H1 (cell line): ENCODE measurements around the gene S100A16. TPM values are rescaled to one million over a fixed set of nuclear protein-coding genes. Genes with fewer than 3 reads are reported as not detected.

ENCODE experiments used
- BACH1 ChIP-seq: IDR thresholded peaks from 2 replicates; pipeline ENCODE4 v1.6.1; 2012; ENCODE audit warnings: low read length, improper control_type of control experiment
- CBX5 ChIP-seq: fragments of 300-800, 300-1000 bp; sonication (generic); IDR thresholded peaks from 2 replicates; pipeline ENCODE4 v1.7.1; 2016; ENCODE audit warnings: antibody characterized with exemption, low read length, low read depth
- EGR1 ChIP-seq: IDR thresholded peaks from 2 replicates; pipeline ENCODE4 v1.6.1; 2011; ENCODE audit warnings: low read depth, low read length, borderline replicate concordance
- HDAC2 ChIP-seq, 2 experiments: fragments of 300-600 bp in 1 of 2; sonication (generic) in 1 of 2; IDR thresholded peaks; 2 replicates each; pipeline ENCODE4 v1.6.1; 2011 to 2012; ENCODE audit warnings: low read depth in 2 of 2, low read length in 2 of 2, mild to moderate bottlenecking in 2 of 2, moderate library complexity in 2 of 2, borderline replicate concordance in 1 of 2, inconsistent platforms in 1 of 2
- SP2 ChIP-seq: IDR thresholded peaks from 2 replicates; pipeline ENCODE4 v1.6.1; 2012; ENCODE audit warnings: mild to moderate bottlenecking, low read length, inconsistent platforms
- TAF1 ChIP-seq: IDR thresholded peaks from 2 replicates; pipeline ENCODE4 v1.6.1; 2011; ENCODE audit warnings: mild to moderate bottlenecking, low read depth, low read length
- TBP ChIP-seq: IDR thresholded peaks from 2 replicates; pipeline ENCODE4 v1.6.1; 2011; ENCODE audit warnings: low read depth, low read length, improper control_type of control experiment
- YY1 ChIP-seq: IDR thresholded peaks from 2 replicates; pipeline ENCODE4 v1.6.1; 2011; ENCODE audit warnings: low read depth, mild to moderate bottlenecking, low read length
- polyA plus RNA-seq, 7 experiments: library from polyadenylated mRNA; depleted of rRNA in 3 of 7; stranded (reverse) in 5 of 7; unstranded in 2 of 7; fragments of >200 nt in 5 of 7; fragments of 200-250 nt in 2 of 7; gene quantifications; 1 replicate in 5 of 7; 2 replicates in 1 of 7; 4 replicates in 1 of 7; pipeline versions ENCODE4 v1.2.1 to v1.2.3, GENCODE V29; 2011 to 2013; ENCODE audit warnings: missing spikeins in 2 of 7, mixed read lengths in 2 of 7
- total RNA-seq: library from RNA; stranded (reverse); fragmentation: NEBNext Ultra II Directional; extraction: Animal tissue kit (Norgen Biotek cat#: 25700); gene quantifications from 2 replicates; pipeline ENCODE4 v1.2.1, GENCODE V29; 2021
- TF ChIP-seq, protein P1 (sequence below): fragments of 300-600 bp; sonication (generic); IDR thresholded peaks from 2 replicates; pipeline ENCODE4 v1.7.1; 2012; ENCODE audit warnings: low read length, moderate library complexity, mild to moderate bottlenecking, inconsistent platforms; ENCODE audit not compliant: insufficient replicate concordance
- TF ChIP-seq, protein P2 (sequence below): IDR thresholded peaks from 2 replicates; pipeline ENCODE4 v1.6.1; 2011; ENCODE audit warnings: low read depth, mild to moderate bottlenecking, low read length; ENCODE audit not compliant: insufficient read depth

The S100A16 gene
- total and polyA plus RNA-seq, 2 of the 8 experiments (the other 6 are each of a cell fraction or from before 2014, with no cell fraction given): 14.9 to 61.4 TPM

DNA sequence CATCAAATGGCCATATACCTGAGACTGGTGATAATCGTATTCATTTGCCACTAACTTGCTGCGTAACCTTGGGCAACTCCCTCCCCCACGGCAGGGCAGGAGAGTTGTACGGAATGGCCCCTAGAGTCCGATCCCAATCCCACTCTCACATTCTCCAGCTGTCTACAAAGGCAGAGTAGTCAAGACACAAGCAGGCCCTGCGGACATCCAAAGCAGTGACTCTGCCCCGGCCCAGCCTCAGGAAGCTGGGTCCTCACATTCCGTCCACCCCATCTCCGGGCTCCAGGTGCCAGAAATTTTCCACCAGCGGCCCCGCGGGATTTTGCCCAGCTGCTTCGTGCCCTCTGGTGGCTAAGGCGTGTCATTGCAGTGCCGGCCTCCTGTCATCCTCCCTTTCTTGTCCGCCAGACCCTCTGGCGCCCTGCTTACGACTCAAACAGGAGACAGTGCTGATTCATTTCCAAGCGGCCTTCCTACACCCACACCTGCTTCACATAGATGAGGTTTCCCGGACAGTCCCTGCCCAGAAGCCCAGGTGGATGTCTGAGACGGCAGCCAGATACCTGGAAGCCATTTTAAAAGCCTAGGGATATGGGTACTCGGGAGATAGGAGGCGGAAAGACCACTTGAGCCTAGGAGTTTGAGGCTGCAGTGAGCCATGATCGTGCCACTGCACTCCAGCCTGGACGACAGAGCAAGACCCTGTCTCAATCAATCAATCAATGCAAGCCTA, 44.4 kb downstream of the S100A16 start (continued):
- TF ChIP-seq, protein P1, sequence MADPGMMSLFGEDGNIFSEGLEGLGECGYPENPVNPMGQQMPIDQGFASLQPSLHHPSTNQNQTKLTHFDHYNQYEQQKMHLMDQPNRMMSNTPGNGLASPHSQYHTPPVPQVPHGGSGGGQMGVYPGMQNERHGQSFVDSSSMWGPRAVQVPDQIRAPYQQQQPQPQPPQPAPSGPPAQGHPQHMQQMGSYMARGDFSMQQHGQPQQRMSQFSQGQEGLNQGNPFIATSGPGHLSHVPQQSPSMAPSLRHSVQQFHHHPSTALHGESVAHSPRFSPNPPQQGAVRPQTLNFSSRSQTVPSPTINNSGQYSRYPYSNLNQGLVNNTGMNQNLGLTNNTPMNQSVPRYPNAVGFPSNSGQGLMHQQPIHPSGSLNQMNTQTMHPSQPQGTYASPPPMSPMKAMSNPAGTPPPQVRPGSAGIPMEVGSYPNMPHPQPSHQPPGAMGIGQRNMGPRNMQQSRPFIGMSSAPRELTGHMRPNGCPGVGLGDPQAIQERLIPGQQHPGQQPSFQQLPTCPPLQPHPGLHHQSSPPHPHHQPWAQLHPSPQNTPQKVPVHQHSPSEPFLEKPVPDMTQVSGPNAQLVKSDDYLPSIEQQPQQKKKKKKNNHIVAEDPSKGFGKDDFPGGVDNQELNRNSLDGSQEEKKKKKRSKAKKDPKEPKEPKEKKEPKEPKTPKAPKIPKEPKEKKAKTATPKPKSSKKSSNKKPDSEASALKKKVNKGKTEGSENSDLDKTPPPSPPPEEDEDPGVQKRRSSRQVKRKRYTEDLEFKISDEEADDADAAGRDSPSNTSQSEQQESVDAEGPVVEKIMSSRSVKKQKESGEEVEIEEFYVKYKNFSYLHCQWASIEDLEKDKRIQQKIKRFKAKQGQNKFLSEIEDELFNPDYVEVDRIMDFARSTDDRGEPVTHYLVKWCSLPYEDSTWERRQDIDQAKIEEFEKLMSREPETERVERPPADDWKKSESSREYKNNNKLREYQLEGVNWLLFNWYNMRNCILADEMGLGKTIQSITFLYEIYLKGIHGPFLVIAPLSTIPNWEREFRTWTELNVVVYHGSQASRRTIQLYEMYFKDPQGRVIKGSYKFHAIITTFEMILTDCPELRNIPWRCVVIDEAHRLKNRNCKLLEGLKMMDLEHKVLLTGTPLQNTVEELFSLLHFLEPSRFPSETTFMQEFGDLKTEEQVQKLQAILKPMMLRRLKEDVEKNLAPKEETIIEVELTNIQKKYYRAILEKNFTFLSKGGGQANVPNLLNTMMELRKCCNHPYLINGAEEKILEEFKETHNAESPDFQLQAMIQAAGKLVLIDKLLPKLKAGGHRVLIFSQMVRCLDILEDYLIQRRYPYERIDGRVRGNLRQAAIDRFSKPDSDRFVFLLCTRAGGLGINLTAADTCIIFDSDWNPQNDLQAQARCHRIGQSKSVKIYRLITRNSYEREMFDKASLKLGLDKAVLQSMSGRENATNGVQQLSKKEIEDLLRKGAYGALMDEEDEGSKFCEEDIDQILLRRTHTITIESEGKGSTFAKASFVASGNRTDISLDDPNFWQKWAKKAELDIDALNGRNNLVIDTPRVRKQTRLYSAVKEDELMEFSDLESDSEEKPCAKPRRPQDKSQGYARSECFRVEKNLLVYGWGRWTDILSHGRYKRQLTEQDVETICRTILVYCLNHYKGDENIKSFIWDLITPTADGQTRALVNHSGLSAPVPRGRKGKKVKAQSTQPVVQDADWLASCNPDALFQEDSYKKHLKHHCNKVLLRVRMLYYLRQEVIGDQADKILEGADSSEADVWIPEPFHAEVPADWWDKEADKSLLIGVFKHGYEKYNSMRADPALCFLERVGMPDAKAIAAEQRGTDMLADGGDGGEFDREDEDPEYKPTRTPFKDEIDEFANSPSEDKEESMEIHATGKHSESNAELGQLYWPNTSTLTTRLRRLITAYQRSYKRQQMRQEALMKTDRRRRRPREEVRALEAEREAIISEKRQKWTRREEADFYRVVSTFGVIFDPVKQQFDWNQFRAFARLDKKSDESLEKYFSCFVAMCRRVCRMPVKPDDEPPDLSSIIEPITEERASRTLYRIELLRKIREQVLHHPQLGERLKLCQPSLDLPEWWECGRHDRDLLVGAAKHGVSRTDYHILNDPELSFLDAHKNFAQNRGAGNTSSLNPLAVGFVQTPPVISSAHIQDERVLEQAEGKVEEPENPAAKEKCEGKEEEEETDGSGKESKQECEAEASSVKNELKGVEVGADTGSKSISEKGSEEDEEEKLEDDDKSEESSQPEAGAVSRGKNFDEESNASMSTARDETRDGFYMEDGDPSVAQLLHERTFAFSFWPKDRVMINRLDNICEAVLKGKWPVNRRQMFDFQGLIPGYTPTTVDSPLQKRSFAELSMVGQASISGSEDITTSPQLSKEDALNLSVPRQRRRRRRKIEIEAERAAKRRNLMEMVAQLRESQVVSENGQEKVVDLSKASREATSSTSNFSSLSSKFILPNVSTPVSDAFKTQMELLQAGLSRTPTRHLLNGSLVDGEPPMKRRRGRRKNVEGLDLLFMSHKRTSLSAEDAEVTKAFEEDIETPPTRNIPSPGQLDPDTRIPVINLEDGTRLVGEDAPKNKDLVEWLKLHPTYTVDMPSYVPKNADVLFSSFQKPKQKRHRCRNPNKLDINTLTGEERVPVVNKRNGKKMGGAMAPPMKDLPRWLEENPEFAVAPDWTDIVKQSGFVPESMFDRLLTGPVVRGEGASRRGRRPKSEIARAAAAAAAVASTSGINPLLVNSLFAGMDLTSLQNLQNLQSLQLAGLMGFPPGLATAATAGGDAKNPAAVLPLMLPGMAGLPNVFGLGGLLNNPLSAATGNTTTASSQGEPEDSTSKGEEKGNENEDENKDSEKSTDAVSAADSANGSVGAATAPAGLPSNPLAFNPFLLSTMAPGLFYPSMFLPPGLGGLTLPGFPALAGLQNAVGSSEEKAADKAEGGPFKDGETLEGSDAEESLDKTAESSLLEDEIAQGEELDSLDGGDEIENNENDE: no peak
- 0 out of 2 replicates have a peak, but pooled peaks have one; percentile 19 for TF ChIP-seq EGR1
- TF ChIP-seq YY1: peak; percentile 42
- TF ChIP-seq CBX5: no peak
- no peak for TF ChIP-seq SP2
- TF ChIP-seq, protein P2, sequence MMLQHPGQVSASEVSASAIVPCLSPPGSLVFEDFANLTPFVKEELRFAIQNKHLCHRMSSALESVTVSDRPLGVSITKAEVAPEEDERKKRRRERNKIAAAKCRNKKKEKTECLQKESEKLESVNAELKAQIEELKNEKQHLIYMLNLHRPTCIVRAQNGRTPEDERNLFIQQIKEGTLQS: 0 out of 2 replicates have a peak, but pooled peaks have one; percentile 54
- TF ChIP-seq HDAC2 (IDR thresholded peaks at IDR 0.05; ENCODE audit: borderline replicate concordance in 1 of 2, low read depth in 2 of 2, low read length in 2 of 2): peak; percentile 44 to 51; a peak in 2 of 4 replicates
- TF ChIP-seq TBP: peak; percentile 73
- TF ChIP-seq BACH1: peak; percentile 65
- TF ChIP-seq TAF1: peak; percentile 61; the same call in 1 of the 2 replicates
